B cell (primary cell): ENCODE results near the gene CXCR6. TPM values are rescaled to one million over a fixed set of nuclear protein-coding genes. Genes with fewer than 3 reads are reported as not detected.

Experiments
- ATAC-seq: fragments of 200-7000 bp; cut with Tn5 transposase; one replicate; pipeline ENCODE4 v1.10.0; 2021; ENCODE audit warnings: low read depth, mild to moderate bottlenecking, moderate number of reproducible peaks, moderate library complexity
- CTCF ChIA-PET: fragments of 350-600 bp; sonication (Branson Sonifier 250); formaldehyde crosslinking; loops from one replicate; lab custom pipeline; 2021; ENCODE audit warnings: antibody characterized with exemption, inconsistent platforms; lab: Charles Lee
- POLR2A ChIA-PET: fragments of 350-600 bp; sonication (Branson Sonifier 250); formaldehyde crosslinking; loops from one replicate; lab custom pipeline; 2021; ENCODE audit warnings: antibody characterized with exemption; lab: Charles Lee
- DNase-seq: peaks from one replicate; pipeline ENCODE4 v3.0.0; 2013
- H2AFZ ChIP-seq: 2 replicates; pipeline ENCODE4 v1.6.1; 2012; ENCODE audit warnings: mild to moderate bottlenecking, low read depth, low read length; ENCODE audit not compliant: insufficient read depth, poor library complexity, severe bottlenecking
- H3K27ac ChIP-seq, 2 donors: 1 replicate in 1 of 2; 2 replicates in 1 of 2; pipeline ENCODE4 v1.5.1; 2012 to 2013; ENCODE audit warnings: low read length in 2 of 2, mild to moderate bottlenecking in 2 of 2, moderate library complexity in 1 of 2
- H3K27me3 ChIP-seq, 4 experiments: fragments of 200-600 bp in 1 of 4; sonication (generic) in 1 of 4; replicated peaks in 1 of 4; 1 replicate in 2 of 4; 2 replicates in 2 of 4; pipeline versions ENCODE4 v1.6.1 to v1.7.0; 2013 to 2016; ENCODE audit warnings: low read length in 3 of 4, mild to moderate bottlenecking in 2 of 4, mixed read lengths in 1 of 4, moderate library complexity in 1 of 4; ENCODE audit not compliant: insufficient read depth in 4 of 4, control insufficient read depth in 3 of 4; ENCODE audit errors: control extremely low read depth in 1 of 4
- H3K36me3 ChIP-seq, 2 experiments: replicated peaks in 1 of 2; 1 replicate in 1 of 2; 2 replicates in 1 of 2; pipeline versions ENCODE4 v1.6.1 to v1.7.1; 2013; ENCODE audit warnings: low read length in 1 of 2; ENCODE audit not compliant: insufficient read depth in 2 of 2, control insufficient read depth in 1 of 2; ENCODE audit errors: control extremely low read depth in 1 of 2, extremely low read depth in 1 of 2
- H3K4me1 ChIP-seq, 2 donors: fragments of 200-600 bp in 1 of 2; sonication (generic) in 1 of 2; 1 replicate in 1 of 2; 2 replicates in 1 of 2; pipeline versions ENCODE4 v1.5.1 to v1.6.1; 2013 to 2017; ENCODE audit warnings: low read length in 2 of 2; ENCODE audit not compliant: control insufficient read depth in 2 of 2, insufficient read depth in 2 of 2
- H3K4me2 ChIP-seq: replicated peaks from 2 replicates; pipeline ENCODE3; 2012; ENCODE audit warnings: mild to moderate bottlenecking, low read depth, low read length; ENCODE audit not compliant: poor library complexity, severe bottlenecking
- H3K4me3 ChIP-seq, 5 experiments: fragments of 200-600 bp in 1 of 5; sonication (generic) in 1 of 5; 1 replicate in 3 of 5; 2 replicates in 2 of 5; pipeline versions ENCODE4 v1.5.1 to v1.7.0; 2011 to 2016; ENCODE audit warnings: low read length in 4 of 5, mild to moderate bottlenecking in 4 of 5, low read depth in 2 of 5, control low read depth in 1 of 5, moderate library complexity in 1 of 5; ENCODE audit not compliant: insufficient read depth in 1 of 5; ENCODE audit errors: control extremely low read depth in 1 of 5, extremely low read depth in 1 of 5
- H3K79me2 ChIP-seq: fragments of 200-600 bp; sonication (generic); one replicate; pipeline ENCODE4 v1.6.0; 2016; ENCODE audit warnings: low read length; ENCODE audit not compliant: control insufficient read depth, insufficient read depth
- H3K9ac ChIP-seq: fragments of 200-600 bp; sonication (generic); 2 replicates; pipeline ENCODE4 v1.6.1; 2017; ENCODE audit warnings: mild to moderate bottlenecking, low read length, moderate library complexity
- H3K9me3 ChIP-seq, 3 donors: one replicate each; pipeline versions ENCODE4 v1.6.1 to v1.7.1; 2013; ENCODE audit warnings: low read length in 2 of 3; ENCODE audit not compliant: control insufficient read depth in 2 of 3, insufficient read depth in 1 of 3; ENCODE audit errors: control extremely low read depth in 1 of 3
- H4K20me1 ChIP-seq: 2 replicates; pipeline ENCODE4 v1.6.0; 2012; ENCODE audit warnings: mild to moderate bottlenecking, low read length; ENCODE audit not compliant: insufficient read depth, control insufficient read depth, poor library complexity, severe bottlenecking
- H3K27ac Mint-ChIP-seq: one replicate; pipeline ENCODE4 v1.8.0; 2021; ENCODE audit warnings: mixed read lengths
- H3K27me3 Mint-ChIP-seq: one replicate; pipeline ENCODE4 v1.8.0; 2021; ENCODE audit warnings: mixed read lengths
- H3K4me1 Mint-ChIP-seq: one replicate; pipeline ENCODE4 v1.8.0; 2021; ENCODE audit warnings: mixed read lengths
- H3K4me3 Mint-ChIP-seq: one replicate; pipeline ENCODE4 v1.8.0; 2021; ENCODE audit warnings: mixed read lengths
- H3K9me3 Mint-ChIP-seq: one replicate; pipeline ENCODE4 v1.8.0; 2022; ENCODE audit warnings: mixed read lengths; ENCODE audit not compliant: insufficient read depth
- EZH2 ChIP-seq: IDR thresholded peaks from 2 replicates; pipeline ENCODE4 v1.6.1; 2012; ENCODE audit warnings: borderline replicate concordance, low read depth, mild to moderate bottlenecking, moderate library complexity, low read length; ENCODE audit not compliant: insufficient read depth, poor library complexity, severe bottlenecking
- WGBS: methylation state at CpG from one replicate; pipeline ENCODE4 v1.1.5; 2013; ENCODE audit warnings: missing lambda C conversion rate; ENCODE audit not compliant: insufficient coverage; 5-methylcytosine and 5-hydroxymethylcytosine counted together
- intact Hi-C: fragments of 100-400 bp; cut with micrococcal nuclease; formaldehyde crosslinking; loops from one replicate; pipeline ENCODE4 v1.10.0; 2022
- polyA plus RNA-seq: library from polyadenylated mRNA; depleted of rRNA; stranded (reverse); fragments of >200 nt; gene quantifications from 2 replicates; pipeline ENCODE4 v1.2.3, GENCODE V29; 2012
- total RNA-seq, 2 donors: library from RNA; stranded (reverse); fragments of 120-200 nt in 1 of 2; gene quantifications; 1 replicate in 1 of 2; 2 replicates in 1 of 2; pipeline versions ENCODE4 v1.2.3 to v1.2.4, GENCODE V29; 2013 to 2022
- TF ChIP-seq, protein P1 (sequence below): fragments of 200-600 bp; IDR thresholded peaks from one replicate; pipeline ENCODE4 v1.8.0; 2022; ENCODE audit warnings: antibody characterized with exemption, mild to moderate bottlenecking

The CXCR6 gene
- total and polyA plus RNA-seq, 2 donors (not counting 1 experiment from before 2014, with no cell fraction given): not detected

DNA sequence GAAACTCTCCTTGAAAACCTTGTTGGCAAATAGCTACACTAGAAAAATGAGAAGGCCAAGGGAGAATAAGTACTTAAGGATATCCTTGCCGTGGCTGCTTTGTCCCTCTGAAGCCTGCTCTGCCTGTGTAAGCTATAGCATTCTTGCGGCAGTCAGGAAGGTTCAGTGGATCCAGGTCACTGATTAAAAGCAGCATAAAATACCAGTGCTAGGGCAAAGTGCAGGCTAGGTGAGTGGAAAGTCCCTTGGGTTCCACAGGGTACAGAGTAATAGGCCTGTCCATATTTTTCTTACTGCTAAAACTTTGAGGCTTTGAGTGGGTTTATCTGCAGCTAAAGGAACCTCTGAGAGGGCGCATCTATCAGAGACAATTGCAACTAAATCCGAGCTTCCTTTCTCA, 10.3 kb downstream of the CXCR6 start:
- DNase-seq (no peak), ATAC-seq (no peak)
- ChIA-PET CTCF (interaction anchor here (0.7 to 1.3 kb wide), 2 partner anchors 15 to 47 kb away, joined by 3 to 4 read pairs; no protein-coding TSS in a partner anchor), POLR2A (no interaction called here)
- Histone ChIP-seq H3K4me1 (no peaks in the 10 kb centered on the region), H3K9ac (no peak overlapping the region), H3K36me3 (peaks cover 6 to 97% of the 10 kb centered on the region in 2 experiments), H3K27me3 (no peaks in the 10 kb centered on the region), H3K9me3 (no peaks in the 10 kb centered on the region), H4K20me1 (no peaks in the 10 kb centered on the region), H3K27ac (no peak overlapping the region), H3K4me2 (no peak overlapping the region), H3K79me2 (no peaks in the 10 kb centered on the region), H2AFZ (no peak overlapping the region), H3K4me3 (no peak overlapping the region)
- Mint-ChIP-seq H3K27ac (no peak overlapping the region), H3K9me3 (no peaks in the 10 kb centered on the region), H3K4me1 (no peaks in the 10 kb centered on the region), H3K27me3 (no peaks in the 10 kb centered on the region), H3K4me3 (no peak overlapping the region)
- TF ChIP-seq EZH2: no peak
- TF ChIP-seq, protein P1, sequence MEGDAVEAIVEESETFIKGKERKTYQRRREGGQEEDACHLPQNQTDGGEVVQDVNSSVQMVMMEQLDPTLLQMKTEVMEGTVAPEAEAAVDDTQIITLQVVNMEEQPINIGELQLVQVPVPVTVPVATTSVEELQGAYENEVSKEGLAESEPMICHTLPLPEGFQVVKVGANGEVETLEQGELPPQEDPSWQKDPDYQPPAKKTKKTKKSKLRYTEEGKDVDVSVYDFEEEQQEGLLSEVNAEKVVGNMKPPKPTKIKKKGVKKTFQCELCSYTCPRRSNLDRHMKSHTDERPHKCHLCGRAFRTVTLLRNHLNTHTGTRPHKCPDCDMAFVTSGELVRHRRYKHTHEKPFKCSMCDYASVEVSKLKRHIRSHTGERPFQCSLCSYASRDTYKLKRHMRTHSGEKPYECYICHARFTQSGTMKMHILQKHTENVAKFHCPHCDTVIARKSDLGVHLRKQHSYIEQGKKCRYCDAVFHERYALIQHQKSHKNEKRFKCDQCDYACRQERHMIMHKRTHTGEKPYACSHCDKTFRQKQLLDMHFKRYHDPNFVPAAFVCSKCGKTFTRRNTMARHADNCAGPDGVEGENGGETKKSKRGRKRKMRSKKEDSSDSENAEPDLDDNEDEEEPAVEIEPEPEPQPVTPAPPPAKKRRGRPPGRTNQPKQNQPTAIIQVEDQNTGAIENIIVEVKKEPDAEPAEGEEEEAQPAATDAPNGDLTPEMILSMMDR: no peak
- intact Hi-C loops: no loop called here
- WGBS: 88% methylated on average over 4 of the region's 4 CpGs

DNA sequence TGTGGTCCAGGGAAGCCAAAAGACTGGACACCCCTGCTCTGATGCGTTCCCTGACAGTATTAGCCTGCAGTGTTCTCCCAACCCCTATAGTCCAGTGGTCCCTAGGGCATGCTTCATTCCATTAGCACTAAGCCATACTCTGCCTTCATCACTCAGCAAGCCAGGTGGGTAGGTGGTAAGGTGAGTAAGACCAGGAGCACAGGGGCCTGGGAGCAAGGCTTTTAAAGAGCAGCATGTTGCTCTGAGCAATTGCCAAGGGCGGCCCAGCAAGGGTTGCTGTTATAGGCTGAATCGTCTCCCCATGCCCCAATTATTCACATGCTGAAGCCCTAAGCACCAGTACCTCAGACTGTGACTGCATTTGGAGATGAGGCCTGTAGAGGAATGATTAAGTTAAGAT, 11.0 kb downstream of the CXCR6 start:
- Mint-ChIP-seq H3K27me3 (no peaks in the 10 kb centered on the region), H3K4me1 (no peaks in the 10 kb centered on the region), H3K4me3 (no peak overlapping the region), H3K27ac (no peak overlapping the region), H3K9me3 (no peaks in the 10 kb centered on the region)
- Histone ChIP-seq H3K79me2 (no peaks in the 10 kb centered on the region), H3K4me1 (no peaks in the 10 kb centered on the region), H2AFZ (no peak overlapping the region), H3K36me3 (peaks cover 11 to 97% of the 10 kb centered on the region in 2 experiments), H3K9ac (no peak overlapping the region), H3K4me3 (no peak overlapping the region), H3K4me2 (no peak overlapping the region), H3K9me3 (no peaks in the 10 kb centered on the region), H3K27ac (no peak overlapping the region), H3K27me3 (no peaks in the 10 kb centered on the region), H4K20me1 (no peaks in the 10 kb centered on the region)
- WGBS: 100% methylated on average over 1 of the region's 3 CpGs
- POLR2A ChIA-PET: no interaction called here
- CTCF ChIA-PET: interaction anchor here (1.3 kb wide), 1 partner anchor 15 kb away, joined by 4 read pairs; no protein-coding TSS in a partner anchor
- TF ChIP-seq EZH2: no peak
- TF ChIP-seq, protein P1: no peak
- intact Hi-C loops: no loop called here
- ATAC-seq: no peak
- DNase-seq: no peak
